ENCODE data around the gene ZC2HC1B.

The ZC2HC1B gene

DNA sequence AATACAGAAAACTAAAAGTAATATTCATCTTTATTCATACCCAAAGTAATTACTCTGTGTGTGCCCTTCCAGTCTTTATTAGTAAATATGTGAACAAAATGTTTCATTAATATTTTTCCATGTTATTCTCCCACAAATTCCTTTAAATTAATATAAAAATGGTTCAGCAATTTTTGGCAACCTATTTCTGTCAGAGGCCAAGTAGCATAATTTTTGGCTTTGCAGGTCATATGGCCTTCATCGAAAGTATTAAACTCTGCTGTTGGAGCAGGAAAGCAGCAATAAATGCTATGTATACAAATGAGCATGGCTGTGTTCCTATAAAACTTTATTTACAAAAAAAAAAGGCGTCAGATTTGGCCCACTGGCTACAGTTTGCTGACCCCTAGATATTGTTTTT lies 16.1 kb downstream of the ZC2HC1B start:
- TF ChIP-seq FOXP2 (optimal IDR thresholded peaks at IDR 0.05; ENCODE audit: borderline replicate concordance, extremely low read depth, extremely low read length, insufficient read depth) (no peak), TAF1 (IDR thresholded peaks at IDR 0.05; ENCODE audit: borderline replicate concordance, insufficient read depth, low read length) (no peak), POLR2AphosphoS5 (IDR thresholded peaks at IDR 0.05; ENCODE audit: low read depth, low read length) (no peak), SIN3A (IDR thresholded peaks at IDR 0.05; ENCODE audit: borderline replicate concordance, insufficient read depth, low read length) (no peak), REST (IDR thresholded peaks at IDR 0.05; ENCODE audit: insufficient read depth in 1 of 2, low read depth in 2 of 2, low read length in 2 of 2) (no peak)

- TF ChIP-seq REST (IDR thresholded peaks at IDR 0.05; ENCODE audit: insufficient read depth in 1 of 2, low read depth in 2 of 2, low read length in 2 of 2) (no peak), POLR2AphosphoS5 (IDR thresholded peaks at IDR 0.05; ENCODE audit: low read depth, low read length) (no peak), SIN3A (IDR thresholded peaks at IDR 0.05; ENCODE audit: borderline replicate concordance, insufficient read depth, low read length) (no peak), FOXP2 (optimal IDR thresholded peaks at IDR 0.05; ENCODE audit: borderline replicate concordance, extremely low read depth, extremely low read length, insufficient read depth) (no peak), TAF1 (IDR thresholded peaks at IDR 0.05; ENCODE audit: borderline replicate concordance, insufficient read depth, low read length) (no peak)
Measured at GRCh38 chr6:143882401-143882930, 18.2 kb downstream of the ZC2HC1B start.

- no peak for TF ChIP-seq FOXP2 (optimal IDR thresholded peaks at IDR 0.05; ENCODE audit: borderline replicate concordance, extremely low read depth, extremely low read length, insufficient read depth)
- TF ChIP-seq POLR2AphosphoS5 (IDR thresholded peaks at IDR 0.05; ENCODE audit: low read depth, low read length), result no peak
- no peak for TF ChIP-seq SIN3A (IDR thresholded peaks at IDR 0.05; ENCODE audit: borderline replicate concordance, insufficient read depth, low read length)
- TF ChIP-seq TAF1 (IDR thresholded peaks at IDR 0.05; ENCODE audit: borderline replicate concordance, insufficient read depth, low read length), result no peak
- TF ChIP-seq REST (IDR thresholded peaks at IDR 0.05; ENCODE audit: insufficient read depth in 1 of 2, low read depth in 2 of 2, low read length in 2 of 2), result no peak
Measured at GRCh38 chr6:143884216-143884900, 20.1 kb downstream of the ZC2HC1B start.

DNA sequence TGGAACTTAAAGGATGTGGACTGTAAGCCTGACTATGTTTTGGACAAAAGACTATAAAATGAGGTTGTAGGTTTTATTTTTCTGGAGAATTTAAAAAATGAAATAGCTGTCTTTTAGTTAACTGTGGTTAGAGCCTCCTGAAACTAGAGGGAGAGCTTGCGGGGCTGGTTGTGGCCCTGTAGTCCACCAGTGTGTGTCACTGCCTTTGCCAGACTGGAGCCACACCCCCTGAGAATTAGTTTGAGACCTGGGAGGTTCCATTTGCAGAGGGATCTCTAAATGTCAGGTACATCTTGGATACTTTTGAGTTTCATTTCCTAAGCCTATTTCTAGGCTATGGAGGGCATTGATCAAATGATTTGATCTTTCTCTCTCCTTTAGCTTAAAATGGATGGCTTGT lies 20.8 kb downstream of the ZC2HC1B start:
- TF ChIP-seq SIN3A (IDR thresholded peaks at IDR 0.05; ENCODE audit: borderline replicate concordance, insufficient read depth, low read length), result no peak
- TF ChIP-seq FOXP2 (optimal IDR thresholded peaks at IDR 0.05; ENCODE audit: borderline replicate concordance, extremely low read depth, extremely low read length, insufficient read depth), result no peak
- no peak for TF ChIP-seq REST (IDR thresholded peaks at IDR 0.05; ENCODE audit: insufficient read depth in 1 of 2, low read depth in 2 of 2, low read length in 2 of 2)
- no peak for TF ChIP-seq TAF1 (IDR thresholded peaks at IDR 0.05; ENCODE audit: borderline replicate concordance, insufficient read depth, low read length)
- no peak for TF ChIP-seq POLR2AphosphoS5 (IDR thresholded peaks at IDR 0.05; ENCODE audit: low read depth, low read length)

Data from PFSK-1 (cell line).